IPS DF 19.7 (cell line): ENCODE data around the gene NMD3.

Experiments used
- DNase-seq: peaks from one replicate; pipeline ENCODE4 v3.0.0-alpha.2; 2013; ENCODE audit warnings: low read depth, low spot score

The NMD3 gene

GRCh38 chr3:161230621-161231171, 9.6 kb downstream of the NMD3 start:
- DNase-seq, result no peak

GRCh38 chr3:161231861-161232260, 10.8 kb downstream of the NMD3 start:
- no peak for DNase-seq

GRCh38 chr3:161233557-161233956, 12.4 kb downstream of the NMD3 start:
- no peak for DNase-seq

- DNase-seq, result no peak
These were observed 15.1 kb downstream of the NMD3 start for GRCh38 chr3:161236240-161236639.

- no peak for DNase-seq
These were observed 18.6 kb downstream of the NMD3 start for GRCh38 chr3:161239700-161240099.

GRCh38 chr3:161244538-161244937, 23.4 kb downstream of the NMD3 start:
- no peak for DNase-seq

- no peak for DNase-seq
These were observed 25.9 kb downstream of the NMD3 start for GRCh38 chr3:161247049-161247448.

- no peak for DNase-seq
These were observed 29.0 kb downstream of the NMD3 start for GRCh38 chr3:161250116-161250515.

GRCh38 chr3:161251716-161252115, 30.6 kb downstream of the NMD3 start:
- DNase-seq, result no peak

GRCh38 chr3:161252143-161252542, 31.0 kb downstream of the NMD3 start:
- DNase-seq, result no peak

- DNase-seq, result no peak
These were observed 32.6 kb downstream of the NMD3 start for GRCh38 chr3:161253711-161254110.

GRCh38 chr3:161254861-161255260, 33.8 kb downstream of the NMD3 start:
- no peak for DNase-seq

GRCh38 chr3:161263057-161263456, 41.9 kb downstream of the NMD3 start:
- DNase-seq, result no peak

- no peak for DNase-seq
These were observed 43.7 kb downstream of the NMD3 start for GRCh38 chr3:161264852-161265251.

- DNase-seq, result no peak
These were observed 44.9 kb downstream of the NMD3 start for GRCh38 chr3:161265916-161266571.

- DNase-seq, result no peak
These were observed 45.6 kb downstream of the NMD3 start for GRCh38 chr3:161266731-161267150.

- DNase-seq, result no peak
These were observed 46.5 kb downstream of the NMD3 start for GRCh38 chr3:161267646-161268045.

- no peak for DNase-seq
These were observed 47.5 kb downstream of the NMD3 start for GRCh38 chr3:161268601-161269000.

GRCh38 chr3:161270991-161271390, 49.9 kb downstream of the NMD3 start:
- DNase-seq, result no peak

GRCh38 chr3:161271646-161272045, 50.5 kb downstream of the NMD3 start:
- no peak for DNase-seq

GRCh38 chr3:161272524-161272923, 51.4 kb downstream of the NMD3 start:
- DNase-seq, result no peak

- DNase-seq, result no peak
These were observed 52.6 kb downstream of the NMD3 start for GRCh38 chr3:161273589-161274218.

- peak; percentile 23 for DNase-seq
These were observed 53.7 kb downstream of the NMD3 start for GRCh38 chr3:161274691-161275298.
